GM21723 (cell line): ENCODE measurements around the gene FASTKD1.
A peak's percentile ranks its signal among the peaks of the same experiment; 100 is the strongest.
"Not testable (repeated sequence)": the region's sequence is repeated elsewhere in the genome, so short reads cannot be mapped to it uniquely, and the experiment has no call there.

ENCODE experiments used
- ATAC-seq: cut with Tn5 transposase; IDR thresholded peaks from one replicate; pipeline ENCODE4 v1.9.1; 2021; ENCODE audit warnings: mild to moderate bottlenecking, moderate library complexity; ENCODE audit not compliant: unreplicated experiment

FASTKD1 gene

GRCh38 chr2:169573160-169573973, at the start of gene FASTKD1:
FASTKD1 (minus strand) TSS chr2:169573865; CDS start chr2:169572029, 1,836 bp downstream.
- ATAC-seq = peak; percentile 100

GRCh38 chr2:169623235-169623634, 49.6 kb upstream of the FASTKD1 start:
- ATAC-seq = no peak

GRCh38 chr2:169620509-169620908, 46.8 kb upstream of the FASTKD1 start:
- ATAC-seq = no peak

GRCh38 chr2:169619946-169620345, 46.3 kb upstream of the FASTKD1 start:
- no peak for ATAC-seq

DNA sequence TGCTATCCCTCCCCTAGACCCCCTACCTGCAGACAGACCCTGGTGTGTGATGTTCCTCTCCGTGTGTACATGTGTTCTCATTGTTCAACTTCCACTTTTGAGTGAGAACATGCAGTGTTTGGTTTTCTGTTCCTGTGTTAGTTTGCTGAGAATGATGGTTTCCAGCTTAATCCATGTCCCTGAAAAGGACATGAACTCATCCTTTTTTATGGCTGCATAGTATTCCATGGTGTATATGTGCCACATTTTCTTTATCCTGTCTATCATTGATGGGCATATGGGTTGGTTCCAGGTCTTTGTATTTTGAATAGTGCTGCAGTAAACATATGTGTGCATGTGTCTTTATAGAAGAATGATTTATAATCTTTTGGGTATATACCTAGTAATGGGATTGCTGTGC, 42.3 kb upstream of the FASTKD1 start:
- not testable (repeated sequence) for ATAC-seq

DNA sequence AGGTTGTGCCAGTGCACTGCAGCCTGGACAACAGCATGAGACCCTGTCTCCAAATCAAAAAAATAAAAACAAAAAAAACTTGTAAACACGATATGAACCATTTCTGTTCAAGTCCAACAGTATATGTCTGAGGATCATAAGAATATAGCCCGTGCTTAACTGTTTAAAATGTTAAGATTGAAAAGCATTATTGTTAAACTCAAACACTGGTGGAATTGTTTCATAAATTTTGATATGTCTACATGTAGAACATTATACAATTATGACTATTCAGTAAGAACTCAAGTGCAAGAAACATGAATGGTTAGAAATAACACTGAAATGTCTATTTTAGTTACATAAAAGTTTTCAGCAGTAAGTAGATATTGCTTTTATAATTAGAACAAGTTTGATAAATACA, 40.2 kb upstream of the FASTKD1 start:
- ATAC-seq = no peak

GRCh38 chr2:169609264-169609663, 35.6 kb upstream of the FASTKD1 start:
- ATAC-seq = no peak

- ATAC-seq = no peak
Measured at GRCh38 chr2:169599568-169599967, 25.9 kb upstream of the FASTKD1 start.

DNA sequence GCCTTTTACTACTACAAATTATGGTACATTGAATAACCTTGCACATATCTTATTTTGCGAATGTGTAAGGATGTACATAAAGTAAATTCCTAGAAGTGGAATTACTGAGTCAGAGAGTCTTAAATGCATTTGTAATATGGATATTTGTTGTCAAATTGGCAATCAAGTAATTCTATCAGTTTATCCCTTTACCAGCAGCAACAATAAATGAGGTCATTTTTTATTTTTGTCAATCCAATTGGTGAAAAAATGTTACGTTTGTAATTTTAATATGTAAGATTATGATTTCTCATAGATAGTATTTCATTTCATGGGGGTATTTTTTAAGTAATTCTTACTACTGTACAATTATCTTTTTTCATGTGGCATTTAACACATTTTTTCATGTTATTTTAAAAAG, 25.3 kb upstream of the FASTKD1 start:
- ATAC-seq = no peak

GRCh38 chr2:169596546-169596945, 22.9 kb upstream of the FASTKD1 start:
- not testable (repeated sequence) for ATAC-seq

- ATAC-seq = no peak
Measured at GRCh38 chr2:169590804-169591203, 17.1 kb upstream of the FASTKD1 start.

- ATAC-seq = no peak
Measured at GRCh38 chr2:169585673-169586072, 12.0 kb upstream of the FASTKD1 start.

DNA sequence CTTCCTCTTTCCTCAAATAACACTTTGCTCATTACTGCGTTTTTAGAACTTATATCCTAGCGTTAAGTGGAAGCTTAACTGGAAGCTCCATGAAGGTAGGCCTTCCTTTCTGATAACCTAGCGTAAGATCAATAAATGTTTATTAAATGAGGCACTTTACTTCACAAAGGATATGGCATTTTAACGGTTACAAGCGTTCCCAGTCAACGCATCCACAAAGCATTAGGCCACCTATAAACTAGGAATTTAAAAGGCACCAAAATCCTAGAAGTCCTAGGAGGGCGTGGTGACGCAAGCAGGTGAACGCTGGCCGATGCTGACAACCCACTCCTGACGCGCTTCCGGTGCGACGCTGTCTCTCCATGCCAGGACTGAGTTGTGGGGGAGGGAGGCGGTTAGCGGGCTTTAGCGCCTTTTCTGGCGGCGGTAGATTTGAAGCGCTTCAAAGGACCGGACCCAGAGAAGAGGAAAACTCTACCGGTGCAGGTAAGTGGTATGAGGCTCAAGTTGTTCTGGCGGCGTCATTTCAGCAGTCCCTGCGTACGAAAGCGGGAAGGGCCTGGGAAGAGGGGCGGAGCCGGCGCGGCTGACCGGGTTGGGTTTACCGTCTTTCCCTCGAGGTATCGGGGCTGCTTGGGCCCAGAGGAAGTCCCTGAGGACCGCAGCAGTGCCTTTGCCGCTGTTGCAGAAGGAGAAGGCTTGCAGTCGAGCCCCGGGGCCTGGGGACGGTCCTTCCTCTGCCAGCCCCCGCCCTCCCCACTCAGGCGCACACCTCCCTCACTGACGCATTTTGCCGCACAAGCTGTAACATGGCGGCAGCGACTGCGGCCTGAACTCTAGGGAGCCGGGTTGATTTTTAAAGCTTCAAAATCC, 10.6 kb upstream of the FASTKD1 start, which contains the start of gene PPIG:
Gene PPIG, plus strand, starts transcription at position 347 of the 873 bp plus-strand sequence. CDS start 19,691 bp downstream, outside the sequence.
- peak; percentile 92 for ATAC-seq

DNA sequence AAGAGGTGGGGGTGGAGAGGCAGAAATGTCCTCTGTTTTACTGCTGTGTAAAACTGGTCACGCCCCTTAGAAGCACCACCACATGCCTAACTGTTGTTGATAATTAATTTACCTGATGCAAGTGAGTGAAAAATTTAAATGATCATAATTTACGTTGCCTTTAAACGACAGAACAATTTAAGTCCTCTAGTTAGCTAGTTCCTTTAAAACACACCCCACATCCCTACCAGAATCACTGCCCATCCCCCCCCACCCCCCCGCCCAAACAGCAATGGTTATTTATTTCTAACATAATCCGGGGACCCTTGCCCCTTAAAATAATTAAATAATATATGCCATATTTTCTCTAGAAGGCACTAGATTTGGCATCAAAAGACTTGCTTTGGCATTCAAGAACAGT, 9.9 kb upstream of the FASTKD1 start:
- ATAC-seq = no peak

DNA sequence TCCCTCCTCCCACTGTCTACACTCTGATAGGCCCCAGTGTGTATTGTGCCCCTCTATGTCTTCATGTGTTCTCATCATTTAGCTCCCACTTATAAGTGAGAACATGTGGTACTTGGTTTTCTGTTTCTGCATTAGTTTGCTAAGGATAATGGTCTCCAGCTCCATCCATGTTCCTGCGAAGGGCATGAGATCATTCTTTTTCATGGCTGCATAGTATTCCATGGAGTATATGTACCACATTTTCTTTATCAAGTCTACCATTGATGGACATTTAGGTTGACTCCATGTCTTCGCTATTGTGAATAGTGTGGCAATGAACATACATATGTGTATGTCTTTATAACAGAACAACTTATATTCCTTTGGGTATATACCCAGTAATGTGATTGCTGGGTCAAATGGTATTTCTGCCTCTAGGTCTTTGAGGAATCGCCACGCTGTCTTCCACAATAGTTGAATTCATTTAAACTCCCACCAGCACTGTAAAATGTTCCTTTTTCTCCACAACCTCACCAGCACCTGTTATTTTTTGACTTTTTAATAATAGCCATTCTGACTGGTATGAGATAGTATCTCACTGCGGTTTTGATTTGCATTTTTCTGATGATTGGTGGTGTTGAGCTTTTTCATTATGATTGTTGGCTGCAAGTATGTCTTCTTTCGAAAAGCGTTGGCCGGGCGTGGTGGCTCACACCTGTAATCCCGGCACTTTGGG, 9.0 kb upstream of the FASTKD1 start:
- not testable (repeated sequence) for ATAC-seq

DNA sequence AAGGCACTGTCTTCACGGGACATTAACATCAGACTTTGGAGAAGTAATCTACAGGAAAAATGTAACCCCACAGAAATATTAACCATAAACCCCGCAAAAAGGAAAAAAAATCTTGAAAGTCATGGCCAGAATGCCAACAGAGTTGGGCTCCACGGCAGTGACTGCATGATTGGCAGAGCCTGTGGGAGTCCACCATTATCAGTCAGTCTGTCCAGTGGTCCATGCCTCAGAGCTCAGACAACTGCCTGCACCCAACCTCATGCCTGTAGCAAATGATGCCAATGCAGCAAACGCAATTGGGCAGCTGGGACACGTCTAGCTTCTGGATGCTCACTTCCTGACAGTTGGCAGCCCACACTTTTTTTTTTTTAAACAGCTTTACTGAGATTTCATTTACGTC, 5.4 kb upstream of the FASTKD1 start:
- no peak for ATAC-seq

- not testable (repeated sequence) for ATAC-seq
Measured at GRCh38 chr2:169575264-169575663, 1.6 kb upstream of the FASTKD1 start.

DNA sequence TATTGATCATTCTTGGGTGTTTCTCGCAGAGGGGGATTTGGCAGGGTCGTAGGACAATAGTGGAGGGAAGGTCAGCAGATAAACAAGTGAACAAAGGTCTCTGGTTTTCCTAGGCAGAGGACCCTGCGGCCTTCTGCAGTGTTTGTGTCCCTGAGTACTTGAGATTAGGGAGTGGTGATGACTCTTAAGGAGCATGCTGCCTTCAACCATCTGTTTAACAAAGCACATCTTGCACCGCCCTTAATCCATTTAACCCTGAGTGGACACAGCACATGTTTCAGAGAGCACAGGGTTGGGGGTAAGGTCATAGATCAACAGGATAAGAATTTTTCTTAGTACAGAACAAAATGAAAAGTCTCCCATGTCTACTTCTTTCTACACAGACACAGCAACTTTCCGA, 874 bp upstream of the FASTKD1 start:
- not testable (repeated sequence) for ATAC-seq

DNA sequence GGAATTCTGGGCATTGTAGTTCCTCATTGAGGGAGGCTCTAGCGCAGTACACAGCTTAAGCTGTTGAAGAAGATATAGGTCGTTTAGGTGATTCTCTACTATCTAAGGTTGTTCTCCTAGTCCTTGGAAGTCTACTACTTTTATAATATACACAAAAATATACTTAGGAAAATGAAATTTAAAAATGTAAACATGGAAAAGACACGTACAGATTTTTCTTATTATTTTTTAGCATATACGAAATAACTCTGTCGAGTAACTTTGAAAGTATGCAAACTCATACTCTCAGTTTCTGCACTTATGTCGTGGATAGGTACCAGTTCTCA, 272 bp upstream of the FASTKD1 start:
- ATAC-seq = peak; percentile 5

GRCh38 chr2:169572821-169573159, 875 bp downstream of the FASTKD1 start:
- no peak for ATAC-seq

GRCh38 chr2:169572189-169572588, 1.5 kb downstream of the FASTKD1 start:
- no peak for ATAC-seq
